AG09319 (cell line): ENCODE data around the gene PI4KB.

ENCODE experiments used
- DNase-seq: peaks from one replicate; pipeline ENCODE4 v3.0.0-alpha.2; 2010; ENCODE audit warnings: low read depth; ENCODE audit errors: extremely low read depth
- CTCF ChIP-seq: IDR thresholded peaks from 2 replicates; pipeline ENCODE4 v1.5.1; 2011; ENCODE audit warnings: low read depth, mild to moderate bottlenecking, inconsistent platforms, low read length, moderate library complexity

The PI4KB gene

GRCh38 chr1:151246786-151247185, 80.4 kb downstream of the PI4KB start:
- DNase-seq, result no peak
- TF ChIP-seq CTCF, result no peak

GRCh38 chr1:151243683-151244216, 83.5 kb downstream of the PI4KB start:
- TF ChIP-seq CTCF, result no peak
- DNase-seq, result no peak

- TF ChIP-seq CTCF, result no peak
- no peak for DNase-seq
These were observed 84.8 kb downstream of the PI4KB start for GRCh38 chr1:151242442-151242841.
